Glutamatergic neuron (in vitro differentiated cells): ENCODE results near the gene SMAD9. TPM values are rescaled to one million over a fixed set of nuclear protein-coding genes. Genes with fewer than 3 reads are reported as not detected.

Source experiments
- DNase-seq: peaks from one replicate; pipeline ENCODE4 v3.0.0; 2022
- H3K27ac Mint-ChIP-seq: one replicate; pipeline ENCODE4 v1.8.0; 2020; ENCODE audit warnings: mild to moderate bottlenecking, mixed read lengths, inconsistent platforms; ENCODE audit not compliant: unreplicated experiment
- H3K27me3 Mint-ChIP-seq: one replicate; pipeline ENCODE4 v1.8.0; 2020; ENCODE audit warnings: mild to moderate bottlenecking, moderate library complexity, mixed read lengths, inconsistent platforms; ENCODE audit not compliant: unreplicated experiment
- H3K36me3 Mint-ChIP-seq: one replicate; pipeline ENCODE4 v1.8.0; 2020; ENCODE audit warnings: mild to moderate bottlenecking, mixed read lengths, inconsistent platforms; ENCODE audit not compliant: unreplicated experiment
- H3K4me1 Mint-ChIP-seq: one replicate; pipeline ENCODE4 v1.8.0; 2020; ENCODE audit warnings: mild to moderate bottlenecking, low read depth, mixed read lengths, inconsistent platforms; ENCODE audit not compliant: unreplicated experiment
- H3K4me3 Mint-ChIP-seq: one replicate; pipeline ENCODE4 v1.8.0; 2020; ENCODE audit warnings: mild to moderate bottlenecking, mixed read lengths, inconsistent platforms; ENCODE audit not compliant: unreplicated experiment
- H3K9me3 Mint-ChIP-seq: one replicate; pipeline ENCODE4 v1.8.0; 2020; ENCODE audit warnings: mild to moderate bottlenecking, moderate library complexity, mixed read lengths, inconsistent platforms; ENCODE audit not compliant: unreplicated experiment
- total RNA-seq: library from RNA; stranded (reverse); fragmentation: NEBNext Ultra II Directional; extraction: Animal tissue kit (Norgen Biotek cat#: 25700); gene quantifications from one replicate; pipeline ENCODE4 v1.2.1, GENCODE V29; 2021; ENCODE audit not compliant: unreplicated experiment
- TF ChIP-seq, protein P1 (sequence below): fragments of 200-600 bp; sonication (generic); IDR thresholded peaks from one replicate; pipeline ENCODE4 v1.5.0; 2021; ENCODE audit not compliant: partially characterized antibody, unreplicated experiment

The SMAD9 gene
- total RNA-seq, 1 donor from 2014 or later: 43.6 TPM

DNA sequence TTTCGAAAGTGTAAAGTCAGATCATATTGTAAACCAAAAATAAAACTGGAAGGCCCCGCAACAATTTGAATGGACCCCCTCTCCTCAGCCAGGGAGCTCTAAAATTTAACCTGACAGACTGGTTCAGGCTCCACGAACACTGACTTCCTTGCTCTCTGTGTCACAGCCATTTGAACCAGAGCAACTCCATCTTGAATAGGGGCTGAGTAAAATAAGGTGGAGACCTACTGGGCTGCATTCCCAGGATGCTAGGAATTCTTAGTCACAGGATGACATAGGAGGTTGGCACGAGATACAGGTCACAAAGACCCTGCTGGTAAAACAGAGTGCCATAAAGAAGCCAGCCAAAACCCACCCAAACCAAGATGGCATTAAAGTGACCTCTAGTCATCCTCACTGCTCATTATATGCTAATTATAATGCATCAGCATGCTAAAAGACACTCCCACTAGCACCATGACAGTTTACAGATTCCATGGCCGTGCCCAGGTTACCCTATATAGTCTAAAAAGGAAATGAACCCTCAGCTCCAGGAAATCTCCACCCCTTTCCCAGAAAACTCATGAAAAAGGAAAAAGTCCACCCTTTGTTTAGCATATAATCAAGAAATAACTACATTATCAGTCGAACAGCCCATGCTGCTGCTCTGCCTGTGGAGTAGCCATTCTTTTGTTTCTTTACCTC is 57.9 kb downstream of the SMAD9 start:
- no peak overlapping the region for H3K27ac Mint-ChIP-seq
- H3K36me3 Mint-ChIP-seq: no peaks in the 10 kb centered on the region
- DNase-seq: no peak
- TF ChIP-seq, protein P1, sequence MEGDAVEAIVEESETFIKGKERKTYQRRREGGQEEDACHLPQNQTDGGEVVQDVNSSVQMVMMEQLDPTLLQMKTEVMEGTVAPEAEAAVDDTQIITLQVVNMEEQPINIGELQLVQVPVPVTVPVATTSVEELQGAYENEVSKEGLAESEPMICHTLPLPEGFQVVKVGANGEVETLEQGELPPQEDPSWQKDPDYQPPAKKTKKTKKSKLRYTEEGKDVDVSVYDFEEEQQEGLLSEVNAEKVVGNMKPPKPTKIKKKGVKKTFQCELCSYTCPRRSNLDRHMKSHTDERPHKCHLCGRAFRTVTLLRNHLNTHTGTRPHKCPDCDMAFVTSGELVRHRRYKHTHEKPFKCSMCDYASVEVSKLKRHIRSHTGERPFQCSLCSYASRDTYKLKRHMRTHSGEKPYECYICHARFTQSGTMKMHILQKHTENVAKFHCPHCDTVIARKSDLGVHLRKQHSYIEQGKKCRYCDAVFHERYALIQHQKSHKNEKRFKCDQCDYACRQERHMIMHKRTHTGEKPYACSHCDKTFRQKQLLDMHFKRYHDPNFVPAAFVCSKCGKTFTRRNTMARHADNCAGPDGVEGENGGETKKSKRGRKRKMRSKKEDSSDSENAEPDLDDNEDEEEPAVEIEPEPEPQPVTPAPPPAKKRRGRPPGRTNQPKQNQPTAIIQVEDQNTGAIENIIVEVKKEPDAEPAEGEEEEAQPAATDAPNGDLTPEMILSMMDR: no peak
- peaks cover 2% of the 10 kb centered on the region for H3K27me3 Mint-ChIP-seq
- no peaks in the 10 kb centered on the region for H3K4me1 Mint-ChIP-seq
- H3K9me3 Mint-ChIP-seq: no peaks in the 10 kb centered on the region
- H3K4me3 Mint-ChIP-seq: no peak overlapping the region

DNA sequence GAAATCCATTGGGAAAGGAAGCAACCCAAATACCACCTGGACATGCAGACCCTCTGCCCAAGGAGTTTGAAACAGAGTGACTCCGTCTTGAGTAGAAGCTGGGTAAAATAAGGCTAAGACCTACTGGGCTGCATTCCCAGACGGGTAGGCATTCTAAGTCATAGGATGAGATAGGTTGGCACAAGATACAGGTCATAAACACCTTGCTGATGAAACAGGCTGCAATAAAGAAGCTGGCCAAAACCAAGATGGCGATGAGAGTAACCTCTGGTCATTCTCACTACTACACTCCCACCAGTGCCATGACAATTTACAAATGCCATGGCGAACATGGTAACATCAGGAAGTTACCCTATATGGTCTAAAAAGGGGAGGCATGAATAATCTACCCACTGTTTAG is 60.8 kb downstream of the SMAD9 start:
- Mint-ChIP-seq H3K36me3 (no peaks in the 10 kb centered on the region), H3K9me3 (no peaks in the 10 kb centered on the region)
- TF ChIP-seq, protein P1: no peak

DNA sequence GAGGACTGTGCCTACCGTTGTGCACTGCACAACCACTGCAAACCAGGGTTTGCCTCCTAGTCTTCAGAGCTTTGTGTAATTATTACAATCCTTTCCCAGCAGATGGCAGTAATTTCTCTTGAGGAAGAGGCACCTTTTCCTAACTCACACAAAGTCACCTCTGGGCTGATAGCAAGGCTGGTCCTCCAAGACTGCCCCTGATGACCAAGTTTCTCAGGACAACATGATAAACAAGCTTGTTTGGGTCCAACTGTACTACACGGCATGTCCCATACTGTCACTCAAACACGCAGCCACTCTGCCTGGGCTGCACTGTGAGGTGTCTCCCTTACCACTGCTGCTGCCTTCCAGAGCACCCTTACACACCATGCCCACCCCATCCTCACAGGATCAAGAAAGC is 61.7 kb downstream of the SMAD9 start:
- H3K9me3 Mint-ChIP-seq: no peaks in the 10 kb centered on the region
- no peaks in the 10 kb centered on the region for H3K4me1 Mint-ChIP-seq
- TF ChIP-seq, protein P1: peak; percentile 41
- H3K27ac Mint-ChIP-seq: no peak overlapping the region
- no peaks in the 10 kb centered on the region for H3K36me3 Mint-ChIP-seq
- no peaks in the 10 kb centered on the region for H3K27me3 Mint-ChIP-seq
- H3K4me3 Mint-ChIP-seq: no peak overlapping the region
- no peak for DNase-seq

More for the DNA sequence above, 60.8 kb downstream of the SMAD9 start:
- H3K4me1 Mint-ChIP-seq: no peaks in the 10 kb centered on the region
- no peak overlapping the region for H3K4me3 Mint-ChIP-seq
- no peaks in the 10 kb centered on the region for H3K27me3 Mint-ChIP-seq
- no peak for DNase-seq
- no peak overlapping the region for H3K27ac Mint-ChIP-seq

DNA sequence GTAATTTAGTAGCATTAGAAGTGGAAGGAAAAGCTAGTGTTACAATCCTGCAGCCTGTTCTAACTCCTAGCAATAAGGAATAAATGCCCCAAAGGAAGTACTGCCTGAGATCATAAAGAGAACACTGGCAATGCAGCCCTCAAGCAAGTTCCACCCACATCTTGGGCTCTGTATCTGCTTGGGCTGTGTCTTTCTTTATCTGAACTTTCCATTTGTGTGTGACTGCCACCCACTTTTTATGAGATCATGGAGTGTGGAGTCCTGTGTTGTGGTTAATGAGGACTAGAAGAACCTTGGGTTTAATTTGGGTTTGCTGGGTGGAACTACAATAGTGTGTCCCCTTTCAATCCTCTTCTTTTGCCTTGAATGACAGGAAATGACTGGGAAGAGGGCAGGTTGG is 62.8 kb downstream of the SMAD9 start:
- Mint-ChIP-seq H3K4me1 (no peaks in the 10 kb centered on the region), H3K27me3 (no peaks in the 10 kb centered on the region), H3K36me3 (no peaks in the 10 kb centered on the region), H3K27ac (no peak overlapping the region), H3K4me3 (no peak overlapping the region), H3K9me3 (no peaks in the 10 kb centered on the region)
- TF ChIP-seq, protein P1: no peak
- DNase-seq: no peak

DNA sequence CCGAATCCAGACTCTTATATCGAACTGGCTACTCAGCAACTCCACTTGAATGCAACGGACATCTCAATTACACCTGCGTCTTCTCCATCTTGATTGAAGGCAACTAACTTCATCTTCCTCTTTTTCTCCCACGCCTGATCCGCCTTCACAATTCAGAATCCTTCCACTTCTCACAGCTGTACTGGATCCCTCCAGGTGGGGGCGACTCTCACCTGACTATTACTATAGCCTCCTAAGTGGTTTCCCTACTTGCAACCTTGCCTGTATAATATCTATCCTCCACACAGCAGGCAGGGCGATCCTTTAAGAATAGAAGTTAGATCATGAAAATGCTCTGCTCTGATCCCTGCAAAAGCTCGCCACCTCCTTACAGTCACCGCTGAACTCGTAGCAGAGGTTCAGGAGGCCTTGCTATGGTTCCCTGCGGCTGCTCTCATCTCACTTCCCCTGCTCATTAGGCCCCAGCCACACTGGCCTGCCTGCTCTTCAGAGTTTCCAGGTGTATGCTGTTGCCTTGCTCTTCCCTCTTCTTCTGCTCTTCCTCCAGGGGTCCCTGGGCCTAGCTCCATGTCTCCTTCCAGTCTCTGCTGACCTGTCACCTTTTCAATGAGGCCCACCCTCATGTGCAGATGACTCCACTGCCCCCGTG is 69.1 kb downstream of the SMAD9 start:
- Mint-ChIP-seq H3K27ac (no peak overlapping the region), H3K4me1 (no peaks in the 10 kb centered on the region), H3K4me3 (no peak overlapping the region), H3K9me3 (peaks cover 3% of the 10 kb centered on the region), H3K27me3 (peaks cover 2% of the 10 kb centered on the region), H3K36me3 (no peaks in the 10 kb centered on the region)
- TF ChIP-seq, protein P1: peak; percentile 54
- DNase-seq: peak; percentile 60
